ENCODE measurements around the gene HOGA1. TPM values are rescaled to one million over a fixed set of nuclear protein-coding genes. Genes with fewer than 3 reads are reported as not detected.

The HOGA1 gene
- total and polyA plus RNA-seq, 4 donors = 0.30 to 2.3 (median 0.77) TPM

DNA sequence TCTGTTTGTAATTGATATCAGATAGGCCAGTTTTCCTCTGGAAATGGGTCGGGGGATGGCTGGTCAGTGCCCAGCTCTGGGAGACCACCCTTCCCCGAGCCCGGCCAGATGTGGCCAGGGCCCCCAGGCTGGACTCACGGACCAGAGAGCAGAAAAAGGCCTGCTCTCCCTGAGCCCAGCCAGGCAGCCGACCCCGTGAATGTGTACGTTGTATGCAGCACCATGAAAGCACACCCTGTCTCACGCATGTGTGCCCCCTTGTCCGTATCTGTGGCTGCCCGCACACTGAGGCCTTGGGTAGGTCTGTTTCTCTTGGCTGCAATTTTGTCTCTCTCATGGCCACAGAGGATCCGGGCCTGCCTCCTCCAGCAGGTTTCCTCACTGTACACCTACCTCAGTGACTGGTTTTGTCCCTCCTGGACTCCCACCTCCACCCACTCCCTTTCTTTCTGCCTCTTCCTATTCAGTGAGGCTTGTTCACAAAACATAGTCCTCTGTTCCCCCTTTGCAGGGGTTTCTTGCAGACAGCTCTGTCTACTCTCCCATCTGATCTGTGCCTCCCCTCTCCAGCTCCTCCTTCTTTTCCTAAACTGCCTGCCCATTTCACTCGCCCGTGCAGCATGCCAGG, 35.2 kb upstream of the HOGA1 start:
- 91 to 95% methylated on average over 13 of the region's 13 CpGs for WGBS, 2 donors
- DNase-seq = no peak

DNA sequence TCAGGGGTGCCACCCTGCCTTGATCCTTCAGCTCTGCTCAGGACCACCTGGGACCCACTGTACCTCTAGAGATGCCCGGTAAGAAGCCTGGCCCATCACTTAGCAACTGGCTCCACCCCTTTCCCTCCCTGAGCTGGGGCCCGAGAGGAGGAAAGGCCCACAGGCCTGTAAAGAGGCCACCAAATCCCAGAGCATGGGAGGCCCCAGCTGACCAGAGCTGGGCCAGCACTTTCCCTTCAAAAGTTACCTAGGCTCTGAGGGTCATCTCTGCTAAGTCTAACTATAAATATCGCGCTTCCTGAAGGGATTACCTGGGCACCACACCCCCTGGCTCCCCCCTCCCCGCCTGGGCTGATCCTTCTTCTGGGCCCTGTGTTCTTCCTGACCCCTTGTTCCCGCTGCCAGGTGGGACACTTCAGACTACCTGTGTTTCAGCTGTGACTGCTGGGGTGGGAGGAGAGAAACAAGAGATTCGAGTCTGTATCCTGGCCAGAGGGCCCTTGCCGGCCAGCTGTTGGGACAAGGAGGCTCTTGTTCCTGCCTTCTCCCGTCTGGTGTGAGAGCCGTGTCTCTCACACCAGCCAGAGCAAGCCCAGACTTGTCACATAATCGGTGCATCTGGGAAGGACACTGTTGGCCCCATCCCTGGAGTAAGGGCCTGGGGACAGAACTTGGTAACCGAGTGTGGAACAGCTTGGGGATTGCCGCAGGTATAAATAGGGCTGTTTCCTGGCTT, 34.4 kb upstream of the HOGA1 start:
- peaks cover 0 to 15% (median 6%) of the 10 kb centered on the region in 5 donors for H3K4me1 ChIP-seq (ENCODE audit: control insufficient read depth in 5 of 5, insufficient read depth in 5 of 5, low read length in 5 of 5)
- no peak overlapping the region for H3K4me3 ChIP-seq
- no peaks in the 10 kb centered on the region for H3K27me3 ChIP-seq (ENCODE audit: control insufficient read depth in 3 of 3, insufficient read depth in 3 of 3, low read length in 2 of 3)
- no peak overlapping the region for H3K9ac ChIP-seq (ENCODE audit: insufficient read depth in 1 of 2, low read length in 2 of 2)
- WGBS, 2 donors = 63 to 76% methylated on average over 13 of the region's 13 CpGs
- H3K27ac ChIP-seq (ENCODE audit: low read depth in 1 of 2, low read length in 1 of 2) = peak overlapping the region in 1 of 2 donors; percentile 3
- TF ChIP-seq, protein P1, sequence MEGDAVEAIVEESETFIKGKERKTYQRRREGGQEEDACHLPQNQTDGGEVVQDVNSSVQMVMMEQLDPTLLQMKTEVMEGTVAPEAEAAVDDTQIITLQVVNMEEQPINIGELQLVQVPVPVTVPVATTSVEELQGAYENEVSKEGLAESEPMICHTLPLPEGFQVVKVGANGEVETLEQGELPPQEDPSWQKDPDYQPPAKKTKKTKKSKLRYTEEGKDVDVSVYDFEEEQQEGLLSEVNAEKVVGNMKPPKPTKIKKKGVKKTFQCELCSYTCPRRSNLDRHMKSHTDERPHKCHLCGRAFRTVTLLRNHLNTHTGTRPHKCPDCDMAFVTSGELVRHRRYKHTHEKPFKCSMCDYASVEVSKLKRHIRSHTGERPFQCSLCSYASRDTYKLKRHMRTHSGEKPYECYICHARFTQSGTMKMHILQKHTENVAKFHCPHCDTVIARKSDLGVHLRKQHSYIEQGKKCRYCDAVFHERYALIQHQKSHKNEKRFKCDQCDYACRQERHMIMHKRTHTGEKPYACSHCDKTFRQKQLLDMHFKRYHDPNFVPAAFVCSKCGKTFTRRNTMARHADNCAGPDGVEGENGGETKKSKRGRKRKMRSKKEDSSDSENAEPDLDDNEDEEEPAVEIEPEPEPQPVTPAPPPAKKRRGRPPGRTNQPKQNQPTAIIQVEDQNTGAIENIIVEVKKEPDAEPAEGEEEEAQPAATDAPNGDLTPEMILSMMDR (IDR thresholded peaks at IDR 0.05; ENCODE audit: control extremely low read depth, extremely low read depth) = no peak
- ATAC-seq (ENCODE audit: insufficient read depth, low FRiP score) (no peak), DNase-seq (peak; percentile 17 to 51 (median 46))
- H3K36me3 ChIP-seq (ENCODE audit: control insufficient read depth in 4 of 4, insufficient read depth in 4 of 4, low read length in 4 of 4) = no peaks in the 10 kb centered on the region
- no peaks in the 10 kb centered on the region for H3K9me3 ChIP-seq (ENCODE audit: control insufficient read depth in 4 of 4, insufficient read depth in 3 of 4, low read length in 3 of 4)

More for the DNA sequence above, 35.2 kb upstream of the HOGA1 start:
- Histone ChIP-seq H3K27me3 (ENCODE audit: control insufficient read depth in 3 of 3, insufficient read depth in 3 of 3, low read length in 2 of 3) (no peaks in the 10 kb centered on the region), H3K4me3 (no peak overlapping the region), H3K36me3 (ENCODE audit: control insufficient read depth in 4 of 4, insufficient read depth in 4 of 4, low read length in 4 of 4) (no peaks in the 10 kb centered on the region), H3K9me3 (ENCODE audit: control insufficient read depth in 4 of 4, insufficient read depth in 3 of 4, low read length in 3 of 4) (no peaks in the 10 kb centered on the region), H3K4me1 (ENCODE audit: control insufficient read depth in 5 of 5, insufficient read depth in 5 of 5, low read length in 5 of 5) (peaks cover 0 to 15% (median 6%) of the 10 kb centered on the region in 5 donors), H3K27ac (ENCODE audit: low read depth in 1 of 2, low read length in 1 of 2) (peak overlapping the region in 1 of 2 donors; percentile 3), H3K9ac (ENCODE audit: insufficient read depth in 1 of 2, low read length in 2 of 2) (no peak overlapping the region)
- TF ChIP-seq, protein P1 (IDR thresholded peaks at IDR 0.05; ENCODE audit: control extremely low read depth, extremely low read depth) = no peak
- no peak for ATAC-seq (ENCODE audit: insufficient read depth, low FRiP score)

DNA sequence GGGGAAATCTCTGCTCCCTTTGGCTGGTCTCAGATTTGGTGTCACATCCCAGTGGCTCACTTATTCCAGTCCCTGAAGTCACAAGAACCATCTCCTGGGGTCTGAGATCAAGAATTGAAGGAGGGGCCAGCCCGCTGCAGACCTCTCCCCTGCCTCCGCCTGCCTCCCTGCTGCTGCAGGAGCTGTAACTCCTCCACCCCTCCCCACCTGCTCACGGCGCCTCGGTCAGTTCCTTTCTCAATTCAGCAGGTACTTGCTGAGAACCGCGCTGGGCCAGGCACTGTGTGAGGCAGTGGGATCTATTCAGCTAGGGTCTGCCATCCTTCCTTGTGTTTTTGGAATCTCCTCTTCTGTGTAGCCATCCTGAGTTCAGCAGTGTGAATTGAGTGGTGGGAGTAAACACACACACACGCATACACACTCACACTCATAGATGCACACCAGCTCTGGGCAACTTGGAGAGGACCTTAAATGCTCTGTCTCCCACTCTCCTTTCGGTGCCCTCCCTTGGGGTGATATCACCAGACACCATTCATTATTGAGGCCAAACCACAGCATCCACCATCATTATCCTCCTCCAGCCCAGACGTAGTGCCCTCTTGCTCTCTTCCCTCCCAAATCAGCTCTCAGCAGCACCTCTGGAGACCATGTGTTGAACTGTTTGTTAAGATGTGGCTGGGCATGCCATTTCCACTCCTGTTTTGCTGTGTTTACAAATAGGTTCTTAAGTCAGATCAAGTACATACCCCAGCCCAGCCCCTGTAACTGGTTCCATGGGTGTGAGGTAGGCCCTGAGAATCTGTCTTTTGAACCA, 33.6 kb upstream of the HOGA1 start:
- peak overlapping the region in 1 of 2 donors; percentile 35 for H3K27ac ChIP-seq (ENCODE audit: low read depth in 1 of 2, low read length in 1 of 2)
- H3K9ac ChIP-seq (ENCODE audit: insufficient read depth in 1 of 2, low read length in 2 of 2) = no peak overlapping the region
- no peaks in the 10 kb centered on the region for H3K9me3 ChIP-seq (ENCODE audit: control insufficient read depth in 4 of 4, insufficient read depth in 3 of 4, low read length in 3 of 4)
- ATAC-seq (ENCODE audit: insufficient read depth, low FRiP score) (no peak), DNase-seq (no peak)
- H3K36me3 ChIP-seq (ENCODE audit: control insufficient read depth in 4 of 4, insufficient read depth in 4 of 4, low read length in 4 of 4) = no peaks in the 10 kb centered on the region
- TF ChIP-seq, protein P1 (IDR thresholded peaks at IDR 0.05; ENCODE audit: control extremely low read depth, extremely low read depth) = no peak
- WGBS, 2 donors = 81 to 87% methylated on average over 10 of the region's 10 CpGs
- H3K4me1 ChIP-seq (ENCODE audit: control insufficient read depth in 5 of 5, insufficient read depth in 5 of 5, low read length in 5 of 5) = peaks cover 0 to 10% (median 6%) of the 10 kb centered on the region in 5 donors
- H3K4me3 ChIP-seq = no peak overlapping the region
- H3K27me3 ChIP-seq (ENCODE audit: control insufficient read depth in 3 of 3, insufficient read depth in 3 of 3, low read length in 2 of 3) = no peaks in the 10 kb centered on the region
